Measurements from ENCODE around the gene CAPN9.
A peak's percentile ranks its signal among the peaks of the same experiment; 100 is the strongest.

Gene CAPN9

DNA sequence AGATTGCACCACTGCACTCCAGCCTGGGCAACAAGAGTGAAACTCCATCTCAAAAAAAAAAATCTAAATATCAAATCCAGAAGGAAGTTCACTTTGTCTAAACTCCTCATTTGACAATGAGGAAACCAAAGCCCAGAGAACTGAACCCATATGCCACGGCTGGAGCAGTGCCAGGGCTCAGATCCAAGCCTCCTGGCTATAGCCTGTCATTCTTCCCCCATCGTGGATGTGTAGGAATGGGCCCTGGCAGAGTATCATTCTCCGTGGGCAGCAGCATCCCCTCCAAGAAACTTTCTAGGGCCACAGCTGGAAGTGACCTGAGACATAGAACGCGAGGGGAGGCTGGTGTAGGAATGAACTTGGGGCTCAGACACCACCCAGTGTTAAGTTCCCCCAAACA lies 47.2 kb downstream of the CAPN9 start:
- TF ChIP-seq, protein P1, sequence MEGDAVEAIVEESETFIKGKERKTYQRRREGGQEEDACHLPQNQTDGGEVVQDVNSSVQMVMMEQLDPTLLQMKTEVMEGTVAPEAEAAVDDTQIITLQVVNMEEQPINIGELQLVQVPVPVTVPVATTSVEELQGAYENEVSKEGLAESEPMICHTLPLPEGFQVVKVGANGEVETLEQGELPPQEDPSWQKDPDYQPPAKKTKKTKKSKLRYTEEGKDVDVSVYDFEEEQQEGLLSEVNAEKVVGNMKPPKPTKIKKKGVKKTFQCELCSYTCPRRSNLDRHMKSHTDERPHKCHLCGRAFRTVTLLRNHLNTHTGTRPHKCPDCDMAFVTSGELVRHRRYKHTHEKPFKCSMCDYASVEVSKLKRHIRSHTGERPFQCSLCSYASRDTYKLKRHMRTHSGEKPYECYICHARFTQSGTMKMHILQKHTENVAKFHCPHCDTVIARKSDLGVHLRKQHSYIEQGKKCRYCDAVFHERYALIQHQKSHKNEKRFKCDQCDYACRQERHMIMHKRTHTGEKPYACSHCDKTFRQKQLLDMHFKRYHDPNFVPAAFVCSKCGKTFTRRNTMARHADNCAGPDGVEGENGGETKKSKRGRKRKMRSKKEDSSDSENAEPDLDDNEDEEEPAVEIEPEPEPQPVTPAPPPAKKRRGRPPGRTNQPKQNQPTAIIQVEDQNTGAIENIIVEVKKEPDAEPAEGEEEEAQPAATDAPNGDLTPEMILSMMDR (conservative IDR thresholded peaks at IDR 0.05; ENCODE audit: low read depth, low read length) = no peak
- no peak overlapping the region for H3K4me3 ChIP-seq (ENCODE audit: low read length)
- no peak for DNase-seq (ENCODE audit: low read depth)

DNA sequence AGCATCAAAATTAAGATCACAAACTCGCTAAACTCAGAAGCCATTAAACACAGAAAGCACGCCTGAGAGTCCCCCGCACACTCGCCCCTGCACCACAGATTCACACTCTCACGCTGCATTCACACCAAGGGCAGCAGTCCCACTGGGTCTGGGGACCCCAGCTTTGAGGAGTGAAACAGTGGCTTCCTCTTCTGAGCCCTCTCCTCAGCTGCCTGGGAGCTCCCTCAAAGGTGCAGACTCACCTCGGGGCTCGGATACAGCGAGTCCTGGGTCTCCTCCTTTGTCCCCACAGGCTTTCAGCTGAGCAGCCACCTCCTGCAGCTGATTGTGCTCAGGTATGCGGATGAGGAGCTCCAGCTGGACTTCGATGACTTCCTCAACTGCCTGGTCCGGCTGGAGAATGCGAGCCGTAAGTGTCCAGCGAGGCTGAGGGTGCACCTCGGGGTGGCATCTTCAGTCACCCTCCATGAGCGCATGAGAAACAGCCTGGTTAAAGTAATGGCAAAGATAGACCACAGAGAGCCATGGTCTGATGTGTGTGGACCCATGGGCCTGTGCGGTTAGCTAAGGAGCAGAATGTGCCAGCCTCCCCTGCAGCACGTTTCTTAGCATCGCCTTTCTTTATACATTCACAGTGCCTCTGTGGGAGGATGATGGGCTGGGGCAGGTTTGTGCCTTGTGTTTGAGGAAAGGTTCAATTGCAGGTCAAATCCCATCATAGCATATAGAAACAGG lies 47.9 kb downstream of the CAPN9 start:
- no peak overlapping the region for H3K4me3 ChIP-seq (ENCODE audit: low read length)
- TF ChIP-seq, protein P1 (conservative IDR thresholded peaks at IDR 0.05; ENCODE audit: low read depth, low read length) = no peak
- DNase-seq (ENCODE audit: low read depth) = no peak

DNA sequence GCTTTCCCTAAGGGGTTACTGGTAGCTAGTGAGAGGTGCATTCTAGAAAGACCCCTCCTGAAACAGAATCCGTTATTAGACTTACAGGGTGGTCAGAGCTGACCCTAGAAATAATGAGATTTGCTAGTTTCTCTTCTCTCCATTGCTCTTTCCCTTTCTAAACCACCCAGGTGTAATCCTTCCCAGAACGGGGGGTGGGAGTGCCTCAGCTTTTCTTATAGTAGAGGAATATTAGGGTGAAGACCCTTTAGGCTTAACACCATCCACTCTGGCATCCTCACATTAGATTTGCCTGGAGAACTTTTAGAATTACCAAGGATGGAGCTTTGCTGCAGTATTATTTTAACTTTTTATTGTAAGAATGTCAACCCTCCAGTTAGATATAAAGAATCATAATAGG lies 49.4 kb downstream of the CAPN9 start:
- TF ChIP-seq, protein P1 (conservative IDR thresholded peaks at IDR 0.05; ENCODE audit: low read depth, low read length) = no peak
- H3K4me3 ChIP-seq (ENCODE audit: low read length) = no peak overlapping the region
- DNase-seq (ENCODE audit: low read depth) = no peak

DNA sequence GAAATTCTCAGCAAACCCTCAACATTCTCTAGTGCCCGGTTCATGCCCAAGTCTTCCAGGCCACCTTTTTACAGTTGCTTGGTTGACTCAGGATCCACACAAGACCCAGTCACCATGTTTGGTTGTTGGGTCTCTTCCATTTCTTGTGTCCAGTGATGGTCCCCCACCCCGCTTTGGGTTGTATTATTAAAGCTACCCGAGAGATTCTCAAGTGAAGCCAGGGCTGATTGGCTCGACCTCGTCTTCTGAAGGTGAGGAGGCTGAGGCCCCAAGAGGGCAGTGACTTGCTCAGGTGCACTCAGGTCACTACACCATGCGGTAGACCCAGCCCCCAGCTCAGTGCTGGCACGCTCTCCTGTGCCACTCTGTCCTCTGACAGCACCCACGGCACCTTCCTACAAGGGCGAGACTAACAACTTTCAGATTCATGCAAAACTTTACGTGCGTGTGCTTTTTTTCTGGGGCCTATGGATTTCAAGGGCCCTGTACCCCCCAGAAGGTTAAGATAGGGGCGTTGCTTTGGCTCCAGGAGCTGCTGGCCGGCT lies 50.3 kb downstream of the CAPN9 start:
- DNase-seq (ENCODE audit: low read depth) = no peak
- TF ChIP-seq, protein P1 (conservative IDR thresholded peaks at IDR 0.05; ENCODE audit: low read depth, low read length) = no peak
- H3K4me3 ChIP-seq (ENCODE audit: low read length) = no peak overlapping the region

DNA sequence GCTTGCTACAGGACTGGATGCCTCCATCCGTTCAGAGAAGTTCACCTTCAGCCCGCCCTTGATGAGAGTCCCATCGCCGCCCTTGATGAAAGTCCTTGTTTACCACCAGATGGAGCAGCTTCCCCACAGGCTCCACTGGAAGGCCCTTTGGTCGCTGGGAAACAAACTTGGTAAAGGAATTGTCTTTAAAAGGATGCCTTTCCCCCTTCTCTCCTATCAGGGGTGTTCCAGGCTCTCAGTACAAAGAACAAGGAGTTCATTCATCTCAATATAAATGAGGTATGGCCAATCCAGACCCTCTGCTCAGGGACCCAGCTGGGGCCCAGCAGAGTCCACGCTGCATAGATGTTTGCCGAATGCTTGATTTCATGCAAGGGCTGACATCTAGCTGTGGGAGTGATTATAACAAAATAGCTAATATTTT lies 50.8 kb downstream of the CAPN9 start:
- no peak overlapping the region for H3K4me3 ChIP-seq (ENCODE audit: low read length)
- peak; percentile 27 for DNase-seq (ENCODE audit: low read depth)
- TF ChIP-seq, protein P1 (conservative IDR thresholded peaks at IDR 0.05; ENCODE audit: low read depth, low read length) = peak; percentile 83

DNA sequence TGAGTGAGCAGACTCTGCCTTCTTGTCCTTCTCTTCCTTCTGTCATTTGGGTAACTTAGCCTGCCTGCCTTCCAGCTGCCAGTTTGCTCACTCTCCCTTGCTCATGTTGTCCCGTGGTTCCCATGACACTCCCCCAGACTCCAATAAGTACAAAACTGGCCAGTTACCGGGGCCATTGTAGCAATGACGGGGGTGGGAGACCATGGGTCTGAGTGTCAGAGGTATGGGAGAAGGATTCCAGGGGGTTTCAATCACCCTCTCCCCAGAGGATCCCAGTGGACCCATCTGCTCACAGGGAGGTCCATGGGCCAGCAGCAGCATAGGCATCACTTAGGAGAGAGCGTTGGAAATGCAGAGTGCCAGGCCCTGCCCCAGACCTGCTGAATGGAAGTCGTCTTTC lies 51.3 kb downstream of the CAPN9 start:
- DNase-seq (ENCODE audit: low read depth) = no peak
- no peak overlapping the region for H3K4me3 ChIP-seq (ENCODE audit: low read length)
- TF ChIP-seq, protein P1 (conservative IDR thresholded peaks at IDR 0.05; ENCODE audit: low read depth, low read length) = peak; percentile 1
